ENCODE results near the gene DCAF11.

The DCAF11 gene

DNA sequence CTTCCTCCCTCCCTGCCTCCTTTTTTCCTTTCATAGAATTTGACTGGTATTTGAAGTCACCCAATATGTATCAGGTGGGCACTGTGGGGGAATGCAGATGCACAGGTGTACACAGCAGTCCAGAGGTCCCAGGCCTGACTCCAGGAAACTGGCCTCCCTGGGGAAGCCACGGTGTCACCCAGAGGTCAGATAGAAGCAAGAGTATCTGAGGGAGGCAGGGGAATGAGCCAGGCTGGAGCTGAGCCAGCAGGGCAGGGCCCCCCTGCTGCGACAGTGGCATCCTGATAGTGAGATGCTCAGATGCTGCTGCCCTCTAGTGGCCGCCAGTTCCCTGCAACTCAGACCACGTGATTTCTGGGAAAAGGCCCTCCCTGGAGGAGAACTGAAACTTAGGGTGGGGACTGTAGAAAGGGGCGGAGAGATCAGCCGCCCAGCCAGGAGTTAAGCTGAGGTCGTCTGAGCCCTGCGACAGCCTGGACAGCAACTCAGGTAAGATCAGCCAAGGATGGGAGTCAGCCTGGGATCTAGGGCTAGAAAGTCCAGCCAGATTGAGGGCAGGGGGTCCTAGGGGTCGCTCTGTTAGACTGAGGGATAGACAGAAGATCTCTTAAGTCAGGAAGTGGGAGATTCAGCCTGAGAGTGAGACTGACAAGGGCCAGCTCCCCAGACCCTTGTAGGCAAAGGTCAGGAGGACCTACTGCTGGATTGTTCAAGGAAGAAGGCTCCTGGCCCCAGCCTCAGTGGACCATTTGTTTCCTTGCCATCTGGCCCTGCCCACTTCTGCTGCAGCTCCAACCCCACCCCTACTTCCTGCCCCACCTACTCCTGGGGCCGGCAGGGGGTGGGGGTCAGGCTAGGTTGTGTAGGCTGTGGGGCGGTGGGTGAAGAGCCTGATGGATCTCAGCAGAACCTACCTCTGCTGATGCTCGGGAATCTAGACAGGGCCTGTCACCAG, 46.5 kb downstream of the DCAF11 start, which contains the start of gene IRF9:
Gene IRF9, plus strand, starts transcription at position 416 of the 955 bp plus-strand sequence. CDS start 880 bp downstream, outside the sequence.
- DNase-seq (ENCODE audit: low spot score), result peak; percentile 97

- no peak for DNase-seq (ENCODE audit: low spot score)
These were observed 47.5 kb downstream of the DCAF11 start for GRCh38 chr14:24162093-24162492.

DNA sequence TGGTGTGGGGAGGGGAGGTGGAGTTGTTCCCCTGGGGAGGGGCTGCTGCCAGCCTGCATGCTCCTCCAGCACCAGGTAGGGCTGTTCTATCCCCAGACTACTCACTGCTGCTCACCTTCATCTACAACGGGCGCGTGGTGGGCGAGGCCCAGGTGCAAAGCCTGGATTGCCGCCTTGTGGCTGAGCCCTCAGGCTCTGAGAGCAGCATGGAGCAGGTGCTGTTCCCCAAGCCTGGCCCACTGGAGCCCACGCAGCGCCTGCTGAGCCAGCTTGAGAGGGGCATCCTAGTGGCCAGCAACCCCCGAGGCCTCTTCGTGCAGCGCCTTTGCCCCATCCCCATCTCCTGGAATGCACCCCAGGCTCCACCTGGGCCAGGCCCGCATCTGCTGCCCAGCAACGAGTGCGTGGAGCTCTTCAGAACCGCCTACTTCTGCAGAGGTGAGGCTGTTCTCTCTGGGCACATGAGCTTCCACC, 50.0 kb downstream of the DCAF11 start:
- no peak for DNase-seq (ENCODE audit: low spot score)

GRCh38 chr14:24165785-24166184, 51.2 kb downstream of the DCAF11 start:
- no peak for DNase-seq (ENCODE audit: low spot score)

DNA sequence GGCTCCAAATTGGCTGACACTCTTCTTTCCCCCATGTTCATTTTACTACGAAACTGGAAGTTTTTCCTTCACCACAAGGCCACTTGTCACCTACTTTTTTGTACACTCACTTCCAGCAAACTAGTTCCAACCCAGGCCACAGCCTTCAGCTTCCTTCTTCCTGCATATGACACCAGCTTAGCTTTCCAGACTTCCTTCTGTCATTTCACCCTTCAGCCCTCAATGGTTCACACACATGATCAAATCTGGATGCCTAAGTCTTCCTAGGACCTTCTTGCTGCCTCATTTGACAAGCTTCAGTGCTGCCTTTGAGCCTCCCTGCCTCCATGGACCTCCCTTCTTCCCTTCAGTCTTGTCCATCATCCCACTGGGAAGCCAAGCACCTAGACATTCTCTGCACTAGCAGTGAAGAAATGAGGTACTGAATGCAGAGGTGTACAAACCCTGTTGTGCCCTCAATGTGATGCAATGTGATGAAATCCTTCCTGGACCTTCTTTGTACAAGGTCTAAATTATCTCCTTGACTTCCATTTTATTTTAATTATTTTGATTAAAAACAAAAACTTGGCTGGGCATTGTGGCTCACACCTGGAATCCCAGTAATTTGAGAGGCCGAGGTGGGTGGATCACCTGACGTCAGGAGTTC, 53.0 kb downstream of the DCAF11 start:
- DNase-seq (ENCODE audit: low spot score), result no peak

DNA sequence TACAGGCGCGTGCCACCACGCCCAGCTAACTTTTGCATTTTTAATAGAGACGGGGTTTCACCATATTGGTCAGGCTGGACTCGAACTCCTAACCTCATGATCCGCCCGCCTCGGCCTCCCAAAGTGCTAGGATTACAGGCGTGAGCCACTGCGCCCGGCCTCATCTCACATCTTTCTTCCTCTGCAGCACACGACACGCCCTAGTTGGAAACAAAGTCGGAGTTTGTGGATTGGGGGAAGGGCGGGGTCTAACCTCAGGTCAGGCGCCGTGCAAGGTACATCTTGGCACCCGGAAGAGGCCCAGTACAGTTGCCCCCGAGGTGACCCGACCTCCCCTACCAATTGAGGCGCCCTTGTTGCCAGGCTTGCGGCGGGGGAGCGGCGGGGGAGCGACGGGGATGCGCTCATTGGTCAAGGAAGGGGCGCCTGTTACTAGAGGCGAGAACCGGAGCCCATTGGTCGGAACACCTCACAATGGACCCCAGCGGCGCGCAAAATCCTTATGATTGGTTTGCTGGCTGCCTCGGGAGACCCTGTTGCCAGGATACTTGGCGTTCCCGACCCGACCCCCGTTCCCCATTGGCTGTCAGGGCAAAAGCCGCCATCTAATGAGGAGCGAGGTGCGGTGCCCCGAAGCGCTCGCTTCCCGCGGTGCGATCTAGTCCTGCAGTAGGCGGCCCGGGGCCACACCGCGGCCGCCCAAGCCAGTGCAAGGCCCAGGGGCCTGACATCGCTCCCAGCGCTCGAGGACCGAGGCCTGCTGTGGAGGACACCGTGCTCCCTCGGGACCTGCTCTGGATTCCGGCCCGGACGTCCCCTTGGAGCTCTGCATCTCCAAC, 57.1 kb downstream of the DCAF11 start, which contains the start of gene REC8:
Gene REC8, plus strand, starts transcription at position 659 of the 839 bp plus-strand sequence. CDS start 473 bp downstream, outside the sequence.
- peak; percentile 99 for DNase-seq (ENCODE audit: low spot score)

- DNase-seq (ENCODE audit: low spot score), result no peak
These were observed 57.8 kb downstream of the DCAF11 start for GRCh38 chr14:24172261-24172860.

- DNase-seq (ENCODE audit: low spot score), result no peak
These were observed 58.3 kb downstream of the DCAF11 start for GRCh38 chr14:24172871-24173281.
